Measurements from ENCODE around the gene PIGS. TPM values are rescaled to one million over a fixed set of nuclear protein-coding genes. Genes with fewer than 3 reads are reported as not detected.

PIGS gene
- total and polyA plus RNA-seq, 2 donors = 21.1 to 64.4 TPM

- no peak for DNase-seq (ENCODE audit: extremely low spot score)
- H3K4me3 ChIP-seq (ENCODE audit: low read depth, low read length) = no peak overlapping the region
- H3K27ac ChIP-seq (ENCODE audit: low read depth) = no peak overlapping the region
- H3K4me1 ChIP-seq (ENCODE audit: insufficient read depth) = no peaks in the 10 kb centered on the region
- WGBS = 78% methylated on average over 12 of the region's 12 CpGs
- no peaks in the 10 kb centered on the region for H3K36me3 ChIP-seq (ENCODE audit: insufficient read depth)
These were observed 34.1 kb downstream of the PIGS start for GRCh38 chr17:28537219-28537610.

- Histone ChIP-seq H3K27ac (ENCODE audit: low read depth) (no peak overlapping the region), H3K36me3 (ENCODE audit: insufficient read depth) (no peaks in the 10 kb centered on the region), H3K4me3 (ENCODE audit: low read depth, low read length) (no peak overlapping the region), H3K4me1 (ENCODE audit: insufficient read depth) (no peaks in the 10 kb centered on the region)
- DNase-seq (ENCODE audit: extremely low spot score) = no peak
- WGBS = 76% methylated on average over 9 of the region's 9 CpGs
These were observed 34.6 kb downstream of the PIGS start for GRCh38 chr17:28536532-28537218.

GRCh38 chr17:28534740-28535375, 36.5 kb downstream of the PIGS start:
- DNase-seq (ENCODE audit: extremely low spot score) = no peak
- Histone ChIP-seq H3K27ac (ENCODE audit: low read depth) (no peak overlapping the region), H3K36me3 (ENCODE audit: insufficient read depth) (no peaks in the 10 kb centered on the region), H3K4me3 (ENCODE audit: low read depth, low read length) (no peak overlapping the region), H3K4me1 (ENCODE audit: insufficient read depth) (no peaks in the 10 kb centered on the region)
- 80% methylated on average over 11 of the region's 11 CpGs for whole genome bisulfite sequencing

- no peaks in the 10 kb centered on the region for H3K36me3 ChIP-seq (ENCODE audit: insufficient read depth)
- 66% methylated on average over 16 of the region's 16 CpGs for WGBS
- H3K27ac ChIP-seq (ENCODE audit: low read depth) = no peak overlapping the region
- H3K4me1 ChIP-seq (ENCODE audit: insufficient read depth) = no peaks in the 10 kb centered on the region
- no peak overlapping the region for H3K4me3 ChIP-seq (ENCODE audit: low read depth, low read length)
- no peak for DNase-seq (ENCODE audit: extremely low spot score)
These were observed 38.1 kb downstream of the PIGS start for GRCh38 chr17:28533091-28533807.

- Histone ChIP-seq H3K36me3 (ENCODE audit: insufficient read depth) (no peaks in the 10 kb centered on the region), H3K27ac (ENCODE audit: low read depth) (peak overlapping the region; percentile 43), H3K4me3 (ENCODE audit: low read depth, low read length) (no peak overlapping the region), H3K4me1 (ENCODE audit: insufficient read depth) (no peaks in the 10 kb centered on the region)
- 61% methylated on average over 7 of the region's 7 CpGs for WGBS
- no peak for DNase-seq (ENCODE audit: extremely low spot score)
These were observed 39.0 kb downstream of the PIGS start for GRCh38 chr17:28532050-28532960.

- Histone ChIP-seq H3K4me1 (ENCODE audit: insufficient read depth) (no peaks in the 10 kb centered on the region), H3K36me3 (ENCODE audit: insufficient read depth) (no peaks in the 10 kb centered on the region), H3K27ac (ENCODE audit: low read depth) (no peak overlapping the region), H3K4me3 (ENCODE audit: low read depth, low read length) (no peak overlapping the region)
- WGBS = 65% methylated on average over 7 of the region's 7 CpGs
- DNase-seq (ENCODE audit: extremely low spot score) = no peak
These were observed 40.4 kb downstream of the PIGS start for GRCh38 chr17:28530926-28531325.

- no peak for DNase-seq (ENCODE audit: extremely low spot score)
- Histone ChIP-seq H3K4me3 (ENCODE audit: low read depth, low read length) (no peak overlapping the region), H3K4me1 (ENCODE audit: insufficient read depth) (no peaks in the 10 kb centered on the region), H3K36me3 (ENCODE audit: insufficient read depth) (no peaks in the 10 kb centered on the region), H3K27ac (ENCODE audit: low read depth) (no peak overlapping the region)
- 84% methylated on average over 4 of the region's 4 CpGs for WGBS
These were observed 41.1 kb downstream of the PIGS start for GRCh38 chr17:28530250-28530649.

- no peak overlapping the region for H3K4me3 ChIP-seq (ENCODE audit: low read depth, low read length)
- DNase-seq (ENCODE audit: extremely low spot score) = no peak
- no peaks in the 10 kb centered on the region for H3K4me1 ChIP-seq (ENCODE audit: insufficient read depth)
- no peak overlapping the region for H3K27ac ChIP-seq (ENCODE audit: low read depth)
- no peaks in the 10 kb centered on the region for H3K36me3 ChIP-seq (ENCODE audit: insufficient read depth)
- 84% methylated on average over 3 of the region's 3 CpGs for whole genome bisulfite sequencing
These were observed 42.3 kb downstream of the PIGS start for GRCh38 chr17:28529013-28529400.

GRCh38 chr17:28528327-28529012, 42.9 kb downstream of the PIGS start:
- H3K36me3 ChIP-seq (ENCODE audit: insufficient read depth) = no peaks in the 10 kb centered on the region
- H3K27ac ChIP-seq (ENCODE audit: low read depth) = no peak overlapping the region
- no peak overlapping the region for H3K4me3 ChIP-seq (ENCODE audit: low read depth, low read length)
- H3K4me1 ChIP-seq (ENCODE audit: insufficient read depth) = no peaks in the 10 kb centered on the region
- WGBS = 64% methylated on average over 9 of the region's 9 CpGs
- DNase-seq (ENCODE audit: extremely low spot score) = no peak

- 88% methylated on average over 2 of the region's 2 CpGs for WGBS
- Histone ChIP-seq H3K4me1 (ENCODE audit: insufficient read depth) (no peaks in the 10 kb centered on the region), H3K27ac (ENCODE audit: low read depth) (peak overlapping the region; percentile 38), H3K4me3 (ENCODE audit: low read depth, low read length) (no peak overlapping the region), H3K36me3 (ENCODE audit: insufficient read depth) (no peaks in the 10 kb centered on the region)
- DNase-seq (ENCODE audit: extremely low spot score) = no peak
These were observed 43.5 kb downstream of the PIGS start for GRCh38 chr17:28527859-28528258.

GRCh38 chr17:28527181-28527681, 44.1 kb downstream of the PIGS start:
- WGBS = 94% methylated on average over 2 of the region's 2 CpGs
- H3K27ac ChIP-seq (ENCODE audit: low read depth) = peak overlapping the region; percentile 38
- no peaks in the 10 kb centered on the region for H3K4me1 ChIP-seq (ENCODE audit: insufficient read depth)
- H3K4me3 ChIP-seq (ENCODE audit: low read depth, low read length) = no peak overlapping the region
- DNase-seq (ENCODE audit: extremely low spot score) = no peak
- no peaks in the 10 kb centered on the region for H3K36me3 ChIP-seq (ENCODE audit: insufficient read depth)

- Histone ChIP-seq H3K4me1 (ENCODE audit: insufficient read depth) (no peaks in the 10 kb centered on the region), H3K36me3 (ENCODE audit: insufficient read depth) (no peaks in the 10 kb centered on the region), H3K4me3 (ENCODE audit: low read depth, low read length) (no peak overlapping the region), H3K27ac (ENCODE audit: low read depth) (peak overlapping the region; percentile 3)
- 77% methylated on average over 8 of the region's 8 CpGs for WGBS
- DNase-seq (ENCODE audit: extremely low spot score) = no peak
These were observed 44.9 kb downstream of the PIGS start for GRCh38 chr17:28526381-28526780.

All from urinary bladder (tissue), 4 donors.